Midbrain (tissue), 1 donor: ENCODE measurements around the gene PLXNA2.

Source experiments
- DNase-seq: peaks from one replicate; lab custom pipeline; 2025; lab: John Stamatoyannopoulos, UW

PLXNA2 gene

DNA sequence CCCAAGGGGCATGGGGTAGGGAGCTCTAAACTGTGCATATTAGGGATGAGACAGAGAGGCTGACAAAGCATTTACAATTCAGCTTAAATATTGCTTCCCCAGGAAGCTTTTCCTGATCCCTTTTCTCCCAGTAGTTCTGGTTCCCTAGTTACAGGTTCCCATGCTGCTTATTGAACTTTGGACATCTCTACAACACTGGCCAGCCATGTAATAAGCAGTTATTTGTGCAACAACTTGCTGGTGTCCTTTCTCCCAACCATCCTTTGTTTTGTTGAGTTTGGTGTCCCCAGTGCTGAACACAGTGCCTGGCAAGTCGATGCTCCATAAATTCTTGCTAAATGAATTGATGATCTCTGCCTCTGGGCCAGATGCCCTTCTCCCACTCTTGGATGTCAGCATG, 80.6 kb downstream of the PLXNA2 start:
- no peak for DNase-seq

DNA sequence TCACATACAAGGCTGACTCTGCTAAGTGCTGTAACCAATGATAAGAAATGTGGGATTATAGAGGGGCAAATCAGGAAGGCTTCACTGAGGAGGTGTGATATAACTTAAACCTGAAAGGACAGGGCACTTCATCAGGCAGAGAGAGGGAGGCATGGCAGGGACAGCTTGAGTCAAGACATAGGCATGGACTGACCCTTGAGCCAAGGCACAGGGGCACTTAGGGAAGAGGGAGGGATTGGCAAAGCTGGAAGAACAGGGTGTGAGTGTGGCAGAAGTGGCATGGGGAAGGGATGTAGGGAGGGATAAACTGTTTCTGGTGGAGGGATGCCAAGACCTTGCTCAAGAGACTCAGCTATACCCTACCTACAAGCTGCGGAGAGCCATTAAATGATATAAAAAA, 81.3 kb downstream of the PLXNA2 start:
- no peak for DNase-seq

DNA sequence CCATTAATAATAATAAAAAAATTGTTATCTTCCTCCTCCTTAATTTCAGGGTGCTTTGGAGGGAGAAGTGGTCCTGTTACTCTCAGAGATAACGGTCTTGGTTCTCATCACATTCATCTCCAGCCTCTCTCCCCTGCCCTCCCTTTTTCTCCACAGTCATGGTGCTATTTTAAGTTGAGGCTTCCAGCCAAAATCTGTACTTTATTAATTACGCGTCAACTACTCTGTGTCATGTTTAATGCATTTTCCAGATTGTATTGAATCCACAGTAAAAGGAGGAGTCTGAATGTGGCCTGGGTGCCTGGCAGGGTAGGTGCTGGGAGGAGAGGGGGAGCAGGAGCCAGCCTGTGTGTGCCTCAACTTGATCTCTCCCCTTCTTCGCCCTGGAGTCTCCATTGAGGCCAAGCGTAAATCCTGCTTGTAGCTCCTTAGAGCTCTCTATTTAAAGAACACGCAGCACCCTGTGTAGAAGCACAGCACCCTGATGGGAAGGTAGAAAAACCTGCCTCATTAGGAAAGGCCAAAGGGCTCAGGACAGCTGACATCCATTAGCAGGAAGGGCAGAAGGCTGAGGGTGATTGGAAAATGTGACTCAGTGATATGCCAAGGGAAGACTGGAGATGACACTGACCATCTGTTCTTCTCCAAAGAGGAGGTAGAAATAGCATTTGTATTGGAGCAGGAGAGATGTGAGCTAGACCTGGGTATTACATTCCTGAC, 82.4 kb downstream of the PLXNA2 start:
- no peak for DNase-seq

DNA sequence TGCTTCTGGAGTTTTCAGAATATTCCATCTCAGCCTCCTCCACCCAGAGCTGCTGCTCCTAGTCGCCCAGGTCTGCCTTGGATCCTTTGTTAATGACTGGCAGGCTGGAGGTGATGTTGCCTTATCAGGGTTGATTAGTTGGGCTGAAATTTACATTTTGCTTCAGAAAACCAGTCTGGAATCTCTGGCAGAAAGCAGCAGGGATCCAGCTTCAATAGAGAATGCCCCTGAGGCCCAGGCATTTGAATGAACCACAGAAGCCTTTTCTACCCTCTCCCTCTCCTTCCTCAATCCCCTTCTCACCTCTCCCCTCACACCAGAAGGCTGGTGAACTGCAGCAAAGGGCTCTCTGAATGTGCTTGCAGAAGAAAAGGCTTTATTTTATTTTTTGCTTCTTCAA, 83.2 kb downstream of the PLXNA2 start:
- no peak for DNase-seq

DNA sequence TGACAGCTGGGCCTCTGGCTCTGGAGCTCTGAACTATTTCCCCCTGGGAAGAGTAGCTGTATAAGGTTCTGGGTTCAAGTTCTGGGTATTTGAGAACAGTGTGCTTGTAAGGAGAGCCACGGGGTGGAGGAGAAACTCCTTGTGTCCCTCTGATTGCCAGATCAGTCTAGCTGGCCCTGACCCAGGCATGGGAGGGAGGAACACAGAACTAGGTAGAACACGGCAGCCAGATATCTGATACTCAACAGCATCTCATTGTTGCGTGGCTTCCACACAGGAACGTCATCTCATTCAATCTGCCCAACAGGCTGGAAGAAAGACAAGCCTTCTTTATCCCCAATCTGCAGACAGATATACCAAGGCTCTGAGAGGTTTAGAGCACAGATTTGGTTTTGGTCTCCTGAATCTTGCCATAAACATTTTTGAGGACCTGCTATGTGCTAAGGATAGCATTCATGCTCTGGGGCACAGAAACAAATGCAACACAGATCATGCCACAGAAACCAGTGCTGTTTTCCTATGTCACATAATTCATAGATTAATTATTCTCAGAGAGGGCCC, 83.8 kb downstream of the PLXNA2 start:
- DNase-seq = no peak

DNA sequence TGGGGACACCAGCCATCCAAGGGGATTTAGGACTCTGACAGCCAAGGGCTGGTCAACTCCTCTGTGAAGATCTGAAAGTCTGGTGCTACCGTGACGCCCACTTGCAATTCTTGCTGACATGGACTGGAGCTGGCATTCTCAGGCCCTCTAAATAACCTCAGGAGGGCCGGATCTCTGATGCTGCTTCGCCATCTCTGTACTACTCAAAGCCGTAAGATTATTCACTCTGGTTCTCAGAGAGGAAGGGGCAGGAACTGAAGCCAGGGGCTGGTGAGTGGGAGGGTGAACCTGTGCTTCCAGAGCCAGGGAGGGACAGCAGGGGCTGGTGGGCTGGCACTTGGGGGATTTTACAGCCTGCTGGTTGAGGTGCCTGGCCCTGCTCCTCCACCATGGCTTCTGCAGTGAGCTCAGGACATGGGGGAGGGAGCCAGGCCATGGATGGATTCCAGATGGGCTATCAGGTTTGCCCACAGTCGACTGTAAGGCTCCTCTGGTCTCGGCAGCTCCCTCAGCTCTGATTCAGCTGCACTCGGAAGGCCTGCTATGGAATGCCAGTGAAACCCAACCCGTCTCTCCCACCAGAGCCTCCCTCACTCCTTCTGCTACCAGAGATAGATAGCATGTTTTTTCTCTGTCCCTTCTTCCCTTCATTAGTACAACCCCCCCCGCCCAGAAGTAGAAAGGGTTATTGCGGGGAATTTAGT, 84.5 kb downstream of the PLXNA2 start:
- no peak for DNase-seq

DNA sequence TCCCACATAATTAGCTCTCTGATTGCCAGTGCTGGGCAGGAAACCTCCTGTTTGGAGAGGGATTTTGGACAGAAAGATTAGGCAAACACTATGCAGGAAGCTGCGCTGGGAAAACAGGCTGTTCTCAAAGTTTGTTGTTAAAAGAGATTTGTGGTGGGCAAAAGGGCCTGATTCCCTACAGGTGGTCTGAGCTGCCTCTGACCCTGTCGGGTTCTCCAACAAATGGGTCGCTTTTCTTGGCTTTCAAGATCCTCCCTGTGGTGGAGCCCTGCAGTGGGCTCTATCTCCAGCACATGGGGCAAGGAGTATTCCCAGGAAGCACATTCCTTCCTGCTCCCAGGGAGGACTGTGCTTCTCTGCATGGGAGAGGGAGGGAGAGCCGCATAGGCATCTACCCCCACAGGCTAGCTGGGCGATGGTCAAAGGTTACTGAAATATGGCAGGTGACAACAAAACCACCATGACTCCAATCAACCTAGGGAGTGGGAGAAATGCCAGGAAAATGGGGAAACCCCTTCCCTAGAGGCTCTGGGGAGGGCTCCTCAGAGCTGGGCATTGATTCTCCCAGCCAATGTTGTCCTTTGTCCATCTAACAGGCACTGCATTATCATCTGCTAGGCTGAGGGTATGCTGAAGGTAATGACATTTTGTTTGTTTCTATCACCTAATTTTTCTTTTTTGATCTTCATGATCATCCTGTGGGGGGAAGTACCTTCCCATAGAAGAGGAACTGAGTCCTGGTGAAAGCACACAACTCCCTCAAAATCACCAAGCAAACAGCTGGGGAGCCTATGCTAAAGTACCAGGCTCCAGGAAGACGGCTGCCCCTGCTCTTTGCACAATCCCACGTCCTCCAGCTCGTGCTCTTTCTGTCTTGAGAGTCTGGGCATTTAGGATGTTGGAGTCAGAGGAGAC, 85.3 kb downstream of the PLXNA2 start:
- DNase-seq = no peak

DNA sequence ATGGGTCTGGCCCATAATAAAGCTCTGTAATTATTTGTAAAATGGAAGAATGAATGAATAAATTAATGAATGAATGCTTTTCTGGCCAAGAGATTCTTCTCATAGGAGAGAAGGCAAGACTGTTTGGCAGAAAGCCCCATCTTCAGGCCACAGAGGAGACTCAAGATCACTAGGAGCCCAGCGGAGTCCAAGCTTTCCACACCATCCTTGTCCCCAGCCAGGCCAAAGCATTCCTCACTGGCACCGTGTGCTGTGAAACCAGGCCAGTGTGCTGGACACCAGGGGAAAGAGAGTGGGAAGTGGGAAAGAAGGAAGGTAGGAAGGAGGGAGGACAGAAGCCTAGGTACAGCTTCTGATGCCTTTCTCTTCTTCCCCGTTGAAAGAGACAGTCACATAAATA, 86.4 kb downstream of the PLXNA2 start:
- DNase-seq = no peak

DNA sequence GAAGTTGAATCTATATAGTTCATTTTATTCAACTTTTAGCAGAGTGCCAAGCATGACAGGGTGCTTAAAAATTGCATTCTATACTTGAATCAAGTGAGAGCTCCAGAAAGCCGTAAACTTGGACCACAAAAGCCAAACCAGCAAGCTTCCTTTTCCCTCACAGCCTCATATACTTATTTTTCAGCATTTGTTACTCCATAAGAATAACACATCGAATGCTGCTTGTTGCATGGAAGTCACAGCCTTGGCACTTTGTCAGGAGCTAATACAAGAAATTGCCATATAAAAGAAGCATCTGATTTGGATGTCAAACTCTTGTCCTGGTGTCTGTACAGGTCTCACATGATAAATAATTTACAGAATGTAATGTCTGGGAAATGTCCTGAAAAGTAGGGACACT, 87.4 kb downstream of the PLXNA2 start:
- DNase-seq = no peak

DNA sequence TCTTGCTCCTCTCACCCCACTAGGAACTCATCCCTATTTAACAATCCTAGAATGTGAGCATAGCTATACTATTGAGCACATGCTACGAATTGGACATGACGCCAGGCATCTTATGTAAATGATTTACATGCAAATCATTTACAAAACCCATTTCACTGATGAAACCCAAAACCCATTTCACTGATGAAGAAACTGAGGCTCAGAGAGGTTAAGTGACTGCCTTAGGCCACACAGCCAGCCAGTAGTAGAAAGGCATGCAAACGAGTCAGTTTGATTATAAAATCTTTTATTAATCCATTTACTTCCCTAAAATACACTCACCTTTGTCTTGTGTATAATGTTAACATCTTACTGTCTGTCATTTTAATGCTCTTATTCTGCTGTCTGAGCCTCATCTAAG, 87.9 kb downstream of the PLXNA2 start:
- DNase-seq = no peak

DNA sequence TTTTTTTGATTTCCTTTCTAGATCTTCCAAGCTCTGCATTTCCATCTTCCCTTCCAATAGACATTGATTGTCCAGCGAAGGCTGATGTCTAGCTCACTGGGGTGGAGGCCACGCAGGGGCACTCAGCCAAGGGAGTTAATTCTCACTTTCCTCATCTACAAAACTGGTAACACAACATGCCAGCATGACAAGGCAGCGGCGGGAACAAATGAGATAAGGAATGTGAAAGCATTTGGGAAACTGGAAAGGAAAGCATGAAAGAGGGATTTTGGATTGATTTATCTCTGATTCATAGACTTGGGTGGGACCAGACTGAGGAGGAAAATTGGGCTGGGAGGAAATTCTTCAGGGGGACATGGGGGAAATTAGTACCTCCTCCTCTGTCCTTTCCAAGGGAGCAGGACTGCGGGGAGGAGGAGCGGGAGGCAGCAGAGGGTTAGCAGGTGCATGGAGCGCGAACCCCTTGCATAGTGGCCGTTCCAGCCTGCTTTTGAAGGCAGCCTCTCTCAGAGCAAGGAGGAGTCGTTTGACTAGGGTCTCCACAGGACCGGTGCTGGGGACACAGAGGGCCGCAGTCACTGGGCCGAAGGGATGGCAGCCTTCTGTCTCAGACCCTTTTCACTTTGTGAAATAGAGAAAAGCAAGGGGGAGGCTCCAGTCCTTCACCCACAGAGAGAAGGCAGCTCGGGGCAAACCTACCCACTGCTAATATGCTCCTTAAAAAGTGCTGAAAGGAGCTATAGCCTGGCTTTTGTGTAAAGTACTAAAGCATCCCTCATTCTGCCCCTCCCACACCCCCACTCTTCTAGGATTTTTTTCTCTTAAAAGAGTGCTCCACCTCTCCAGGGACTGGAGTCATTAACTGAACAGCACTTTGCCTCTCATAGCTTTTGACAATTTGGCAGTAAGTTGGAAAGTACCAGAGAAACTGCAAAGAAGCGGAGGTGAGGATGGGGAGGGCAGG, 89.2 kb downstream of the PLXNA2 start:
- DNase-seq = no peak

DNA sequence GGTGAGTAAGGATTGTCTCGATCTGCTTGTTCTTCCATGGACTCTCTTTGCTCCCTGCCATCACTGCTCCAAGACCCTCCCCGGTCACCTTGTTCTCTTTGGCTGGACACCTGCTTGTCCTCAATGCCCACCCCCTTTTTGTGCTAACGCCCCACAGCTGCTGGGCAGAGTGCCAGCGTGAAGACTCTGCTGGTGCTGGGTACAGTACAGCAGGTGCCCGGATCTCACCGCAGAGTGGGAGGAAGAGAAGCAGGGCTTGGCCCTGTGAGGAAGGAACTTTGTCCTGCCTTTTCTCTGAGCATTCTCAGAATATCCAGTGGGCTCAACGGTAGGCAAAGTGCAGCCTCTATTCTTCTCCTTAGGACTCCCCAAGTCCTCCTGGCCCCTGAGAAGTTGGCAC, 90.1 kb downstream of the PLXNA2 start:
- no peak for DNase-seq

DNA sequence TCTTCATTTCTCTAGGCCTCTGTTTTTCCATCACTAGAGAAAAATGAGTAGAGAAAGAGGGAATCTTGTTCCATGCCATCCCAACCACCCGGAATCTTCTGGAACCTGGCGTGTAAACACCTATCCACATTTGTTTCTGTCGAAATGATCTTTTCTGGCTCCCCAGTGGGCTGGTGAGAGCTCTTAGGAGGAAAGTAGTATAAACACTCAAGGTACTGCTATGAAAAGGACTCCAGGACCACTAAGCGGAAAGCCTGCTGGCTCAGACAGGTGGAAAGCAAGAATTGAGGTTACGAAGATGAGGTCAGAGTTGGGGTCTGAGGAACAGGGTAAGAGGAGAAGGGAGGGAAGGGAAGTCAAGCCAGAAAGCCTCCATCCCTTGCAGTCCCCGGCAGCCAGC, 90.8 kb downstream of the PLXNA2 start:
- DNase-seq = no peak

DNA sequence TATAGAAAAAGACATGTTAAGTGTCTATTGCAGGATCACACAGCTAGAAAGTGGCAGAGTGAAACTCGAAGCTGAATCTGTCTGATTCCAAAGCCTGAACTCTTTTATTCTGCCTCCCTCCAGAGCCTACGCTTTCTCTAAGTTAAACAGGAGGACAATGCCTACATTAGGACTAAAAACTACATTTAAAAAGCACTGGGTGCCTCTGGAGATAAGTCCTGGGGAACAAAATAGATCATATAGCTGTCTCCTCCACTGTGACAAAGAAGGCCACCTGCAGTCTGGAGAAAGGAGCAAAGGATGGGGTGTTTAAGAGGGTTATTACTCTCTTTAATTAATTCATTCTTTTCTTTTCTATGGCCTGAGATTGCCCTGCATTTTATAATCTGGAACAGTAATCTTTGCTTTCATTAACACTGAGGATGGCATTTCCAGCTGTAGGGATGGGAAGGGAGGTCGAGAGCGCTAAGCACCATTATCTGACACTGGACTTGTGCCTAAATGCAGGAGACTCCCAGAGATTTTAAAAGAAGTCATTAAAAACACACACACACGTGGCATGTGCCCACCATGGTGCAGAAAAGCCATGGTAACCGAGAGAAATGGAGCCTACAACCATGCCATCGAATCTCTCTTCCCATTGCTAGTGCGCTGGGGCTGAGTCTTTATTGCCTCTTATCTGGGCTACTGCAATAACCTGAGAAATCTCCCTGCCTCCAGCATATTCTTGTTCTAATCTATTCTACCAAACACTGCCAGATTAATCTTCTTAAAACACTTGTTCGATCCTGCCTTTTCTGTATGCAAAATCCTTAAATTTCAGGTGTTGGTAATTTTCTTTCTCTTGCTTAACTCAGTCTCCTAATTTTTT, 92.2 kb downstream of the PLXNA2 start:
- DNase-seq = no peak

DNA sequence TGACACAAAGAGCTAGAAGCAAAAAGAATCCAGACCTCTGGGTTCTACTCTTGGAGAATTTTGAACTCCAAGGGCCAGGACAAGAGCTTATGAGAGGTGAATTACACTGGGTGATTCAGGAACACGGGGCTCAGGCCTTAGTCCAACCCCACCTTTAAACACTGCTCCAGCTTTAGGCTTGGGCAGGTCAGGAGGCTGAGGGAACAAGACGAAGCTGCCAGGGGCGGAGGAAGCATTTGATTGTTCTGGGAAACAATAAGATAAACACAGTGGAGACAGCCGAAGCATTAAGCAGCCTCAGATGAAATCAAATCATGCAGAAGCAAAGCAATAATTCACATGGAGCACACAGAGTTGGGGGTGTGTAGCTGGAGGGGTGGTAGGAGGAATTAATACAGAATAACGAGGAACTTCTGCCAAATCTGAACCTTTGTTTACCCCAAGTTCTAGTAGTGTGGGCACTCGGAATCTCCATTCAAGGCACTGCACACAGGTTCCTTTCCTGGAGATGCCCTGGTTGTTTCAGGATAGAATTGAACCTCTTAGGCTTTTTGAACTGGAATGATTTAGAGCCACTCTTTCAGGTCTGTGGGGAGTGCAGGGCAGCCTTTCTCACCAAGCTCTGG, 93.2 kb downstream of the PLXNA2 start:
- no peak for DNase-seq

DNA sequence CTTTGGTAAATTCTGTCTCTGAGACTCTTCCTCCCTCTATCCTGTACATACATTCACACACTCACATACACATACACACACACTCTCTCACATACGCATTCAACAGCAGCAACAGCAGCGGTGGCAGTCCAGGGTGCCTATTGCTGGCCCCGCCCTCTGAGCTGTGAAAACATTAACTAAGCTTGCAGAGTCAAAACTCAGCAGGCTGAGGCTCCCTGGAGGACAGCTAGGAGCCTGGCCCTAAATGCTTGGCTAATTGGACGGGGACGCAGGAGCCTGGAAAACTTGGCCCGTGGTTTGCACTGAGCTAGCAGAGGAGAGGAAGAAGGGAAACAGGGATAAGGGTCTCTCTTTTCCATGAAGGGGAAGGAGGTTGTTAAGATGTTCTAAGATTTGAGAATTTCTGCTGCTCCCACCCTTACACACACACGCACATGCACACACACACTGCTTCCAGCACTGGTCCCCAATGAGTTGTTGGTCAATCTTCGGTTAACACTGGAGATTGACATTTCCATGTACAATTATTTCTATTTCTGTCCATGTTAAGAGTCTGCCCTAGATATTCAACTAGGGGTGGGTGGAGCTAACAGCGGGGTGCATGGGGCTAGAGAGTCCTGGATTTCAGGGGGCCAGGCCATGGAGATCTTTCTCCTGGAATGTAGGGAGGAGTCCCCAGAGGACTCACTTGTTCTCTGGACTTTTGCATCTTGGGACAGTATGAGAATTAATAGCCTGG, 94.2 kb downstream of the PLXNA2 start:
- DNase-seq = no peak

DNA sequence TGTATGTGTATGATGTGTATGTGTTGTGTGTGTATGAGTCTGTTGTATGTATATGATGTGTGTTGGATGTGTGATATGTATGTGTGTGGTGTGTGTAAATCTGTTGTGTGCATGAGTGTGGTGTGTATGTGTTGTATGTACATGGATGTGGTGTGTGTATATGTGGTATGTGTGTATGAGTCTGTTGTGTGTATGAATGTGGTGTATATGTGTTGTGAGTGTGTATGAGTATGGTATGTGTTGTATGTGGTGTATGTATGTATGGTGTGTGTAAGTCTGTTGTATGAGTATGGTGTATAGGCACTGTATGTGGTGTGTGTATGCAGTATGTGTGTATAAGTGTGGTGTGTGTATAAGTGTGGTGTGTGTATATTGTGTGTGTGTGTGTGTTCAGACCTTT, 95.0 kb downstream of the PLXNA2 start:
- no peak for DNase-seq

DNA sequence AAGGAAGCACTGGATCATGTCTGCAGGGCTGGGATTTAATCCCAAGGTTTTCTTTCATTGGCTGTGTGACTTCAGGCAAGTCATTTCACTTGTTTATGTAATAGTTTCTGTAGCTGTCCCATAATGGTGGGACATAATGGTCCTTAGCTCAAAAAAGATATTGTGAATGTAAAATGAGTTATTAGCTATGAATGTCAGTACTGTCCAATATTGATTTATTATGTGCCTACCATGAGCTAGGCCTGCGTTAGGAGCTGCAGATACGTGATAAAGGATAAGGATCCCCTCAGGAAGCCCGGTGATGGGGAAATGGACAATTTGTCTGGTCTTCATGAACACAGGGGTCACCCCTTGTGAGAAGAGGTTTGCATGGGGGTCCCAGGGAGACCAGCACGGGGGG, 95.8 kb downstream of the PLXNA2 start:
- DNase-seq = no peak

DNA sequence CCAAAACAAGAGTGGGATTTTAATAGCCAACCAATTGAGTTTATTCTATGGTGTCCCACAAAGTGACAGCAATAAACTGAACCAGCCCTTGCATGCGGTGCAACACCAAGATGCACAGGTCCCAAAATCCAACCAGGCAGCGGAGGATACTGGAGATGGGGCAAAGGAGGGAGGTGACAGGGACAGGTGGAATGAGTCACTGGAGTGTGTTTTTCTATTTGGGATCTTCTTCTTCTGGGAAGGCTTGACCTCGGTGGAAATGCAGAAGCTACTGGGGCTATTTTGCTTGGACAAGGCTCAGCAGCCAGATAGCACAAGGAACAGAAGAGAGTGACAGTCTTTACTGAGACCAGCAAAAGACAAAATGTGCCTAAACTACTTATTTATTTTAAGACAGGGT, 97.5 kb downstream of the PLXNA2 start:
- no peak for DNase-seq
